HG03558 (cell line): ENCODE data around the gene TBCK.
"Not testable (repeated sequence)": the region's sequence is repeated elsewhere in the genome, so short reads cannot be mapped to it uniquely, and the experiment has no call there.

Source experiments
- ATAC-seq: cut with Tn5 transposase; IDR thresholded peaks from one replicate; pipeline ENCODE4 v1.9.1; 2021; ENCODE audit warnings: moderate number of reproducible peaks; ENCODE audit not compliant: unreplicated experiment; ENCODE audit errors: extremely low read depth

The TBCK gene

DNA sequence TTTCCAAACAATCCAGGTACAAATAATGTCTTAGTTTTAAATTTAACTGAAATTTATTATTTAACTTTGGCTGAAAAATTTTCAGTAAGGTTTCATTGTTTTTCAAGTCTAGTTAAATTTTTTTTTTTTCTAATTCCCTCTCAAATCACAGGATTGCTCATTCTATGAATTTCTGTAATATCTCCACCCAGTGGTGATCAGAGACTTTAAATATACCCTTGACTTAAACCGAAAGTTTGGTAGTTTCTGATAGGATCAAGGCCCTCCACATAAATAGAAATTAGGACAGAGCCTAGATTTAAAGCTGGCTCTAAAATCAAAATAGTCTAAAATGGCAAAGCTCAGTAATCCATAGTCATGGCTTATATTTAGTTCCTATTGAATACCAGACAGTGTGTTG is 175.4 kb downstream of the TBCK start:
- ATAC-seq: no peak

DNA sequence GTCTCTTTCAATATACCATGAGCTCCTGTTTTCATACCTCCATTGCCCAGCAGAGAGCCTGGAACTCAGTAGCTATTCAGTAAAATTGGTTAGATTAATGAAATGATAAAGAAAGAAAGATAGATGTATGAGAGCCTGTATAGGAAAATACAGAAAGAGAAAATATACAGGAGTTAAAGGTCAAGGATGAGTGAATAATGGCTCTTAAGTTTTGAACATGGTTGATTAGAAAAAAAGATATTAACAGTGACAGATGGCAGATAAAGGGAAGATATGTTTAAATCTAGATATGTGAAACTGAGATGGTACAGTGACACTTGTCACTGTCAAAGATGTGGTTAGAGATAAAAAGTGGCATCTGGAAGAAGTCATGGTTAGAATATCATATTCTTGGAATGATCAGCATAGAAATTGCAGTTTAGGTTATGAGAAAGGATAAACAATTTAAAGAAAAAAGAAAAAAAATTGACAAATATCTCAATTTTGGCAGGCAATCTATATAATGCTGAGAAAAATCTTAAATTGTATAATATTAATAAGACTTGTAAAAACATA is 179.2 kb downstream of the TBCK start:
- ATAC-seq: no peak

DNA sequence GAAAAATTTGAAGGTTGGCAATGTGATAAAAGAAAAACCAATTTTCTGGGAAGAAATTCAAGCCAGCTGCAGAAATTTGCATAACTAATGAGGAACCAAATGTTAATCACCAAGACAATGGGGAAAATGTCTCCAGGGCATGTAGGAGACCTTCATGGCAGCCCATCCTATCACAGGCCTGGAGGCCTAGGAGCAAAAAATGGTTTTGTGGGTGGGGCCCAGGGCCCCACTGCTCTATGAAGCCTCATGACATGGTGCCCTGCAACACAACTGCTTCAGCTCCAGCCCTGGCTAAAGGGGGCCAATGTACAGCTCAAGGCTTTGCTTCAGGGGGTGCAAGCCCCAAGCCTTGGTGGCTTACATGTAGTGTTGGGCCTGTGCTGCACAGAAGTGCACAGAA is 184.0 kb downstream of the TBCK start:
- ATAC-seq: no peak

DNA sequence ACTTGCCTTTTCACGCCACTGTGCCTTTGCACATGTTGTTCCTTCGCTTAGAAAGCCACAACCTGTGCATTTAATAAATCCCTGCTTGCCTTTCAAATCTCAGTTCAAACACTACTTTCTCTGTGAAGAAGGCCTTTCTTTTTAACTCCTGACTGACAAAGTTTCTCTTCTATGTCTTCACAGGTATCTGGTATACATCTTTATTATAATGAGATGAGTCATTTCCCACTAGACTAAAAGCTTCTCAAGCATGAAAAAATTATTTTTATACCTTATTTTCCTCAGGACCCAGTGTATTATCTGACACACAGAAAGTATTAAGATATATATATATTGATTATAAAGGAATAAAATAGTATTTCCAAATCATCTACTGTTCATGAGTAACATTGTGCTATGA is 189.9 kb downstream of the TBCK start:
- no peak for ATAC-seq

DNA sequence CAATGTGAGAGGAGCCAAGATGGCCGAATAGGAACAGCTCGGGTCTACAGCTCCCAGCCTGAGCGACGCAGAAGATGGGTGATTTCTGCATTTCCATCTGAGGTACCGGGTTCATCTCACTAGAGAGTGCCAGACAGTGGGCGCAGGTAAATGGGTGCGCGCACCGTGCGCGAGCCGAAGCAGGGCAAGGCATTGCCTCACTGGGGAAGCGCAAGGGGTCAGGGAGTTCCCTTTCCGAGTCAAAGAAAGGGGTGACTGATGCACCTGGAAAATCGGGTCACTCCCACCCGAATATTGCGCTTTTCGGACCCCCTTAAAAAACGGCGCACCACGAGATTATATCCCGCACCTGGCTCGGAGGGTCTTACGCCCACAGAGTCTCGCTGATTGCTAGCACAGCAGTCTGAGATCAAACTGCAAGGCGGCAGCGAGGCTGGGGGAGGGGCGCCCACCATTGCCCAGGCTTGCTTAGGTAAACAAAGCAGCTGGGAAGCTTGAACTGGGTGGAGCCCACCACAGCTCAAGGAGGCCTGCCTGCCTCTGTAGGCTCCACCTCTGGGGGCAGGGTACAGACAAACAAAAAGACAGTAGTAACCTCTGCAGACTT is 196.0 kb downstream of the TBCK start:
- ATAC-seq: not testable (repeated sequence)

DNA sequence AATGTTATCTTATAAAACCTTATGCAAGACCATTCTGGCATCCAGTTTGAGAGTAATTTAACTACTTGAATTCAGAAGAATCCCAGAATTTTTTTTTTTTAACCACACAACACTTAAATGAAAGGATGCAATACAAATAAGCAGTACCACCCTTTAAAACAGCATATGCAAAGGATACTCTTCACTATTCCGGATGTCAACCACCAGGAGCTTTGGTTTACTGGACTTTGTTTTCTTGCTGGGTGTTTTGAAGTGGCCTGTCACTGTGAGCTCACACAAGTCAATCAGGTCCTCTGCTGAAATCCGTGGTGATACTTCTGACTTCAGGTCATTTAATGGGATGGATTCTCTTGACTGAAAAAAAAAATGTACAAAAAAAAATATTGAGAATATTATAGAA is 200.0 kb downstream of the TBCK start:
- ATAC-seq: no peak

DNA sequence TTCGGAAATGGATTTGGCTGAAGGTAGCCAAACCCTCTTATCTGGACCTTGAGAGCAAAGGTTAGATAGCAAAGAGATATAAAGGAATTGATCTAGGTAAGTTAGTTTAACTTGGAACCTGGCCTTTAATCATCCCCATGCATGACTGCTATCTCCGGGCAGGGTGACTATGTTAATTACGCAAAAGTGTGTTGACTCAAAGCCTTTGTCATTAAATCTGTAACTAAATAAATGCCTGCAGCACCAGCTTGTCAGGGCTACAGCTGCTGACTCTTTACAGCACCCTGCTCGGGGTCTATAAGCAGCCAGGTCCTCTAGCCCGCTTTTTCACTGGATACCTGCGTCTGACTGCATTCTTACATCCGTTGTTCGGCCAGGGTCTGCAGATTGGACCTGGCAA is 201.7 kb downstream of the TBCK start:
- ATAC-seq: no peak

DNA sequence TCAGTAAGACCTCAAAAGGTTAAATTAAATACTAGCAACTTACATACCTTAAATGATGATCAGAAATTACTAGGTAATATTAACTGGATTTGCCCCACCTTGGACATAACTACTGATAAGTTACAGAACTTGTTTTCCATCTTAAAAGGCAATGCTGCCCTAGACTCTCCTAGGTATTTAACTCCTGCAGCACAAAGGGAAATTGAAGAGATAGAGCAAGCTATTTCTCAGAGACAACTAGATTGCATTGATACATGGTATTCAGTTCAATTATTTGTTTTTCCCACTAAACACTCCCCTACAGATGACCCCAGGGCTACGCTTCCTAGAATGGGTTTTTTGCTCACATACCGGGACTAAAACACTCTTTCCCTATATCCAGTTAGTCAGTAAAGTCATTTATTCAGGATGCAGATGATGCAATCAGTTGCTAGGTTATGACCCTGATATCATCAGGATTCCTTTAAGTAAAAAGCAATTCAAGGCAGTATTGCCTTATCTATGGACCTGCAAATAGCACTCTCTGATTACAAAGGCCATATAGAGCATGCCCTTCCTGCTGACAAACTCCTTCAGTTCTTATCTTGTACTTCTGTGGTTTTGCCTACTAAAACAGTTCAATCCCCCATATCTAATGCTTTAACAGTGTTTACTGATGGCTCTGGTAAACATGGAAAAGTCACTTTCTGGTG is 204.1 kb downstream of the TBCK start:
- not testable (repeated sequence) for ATAC-seq

DNA sequence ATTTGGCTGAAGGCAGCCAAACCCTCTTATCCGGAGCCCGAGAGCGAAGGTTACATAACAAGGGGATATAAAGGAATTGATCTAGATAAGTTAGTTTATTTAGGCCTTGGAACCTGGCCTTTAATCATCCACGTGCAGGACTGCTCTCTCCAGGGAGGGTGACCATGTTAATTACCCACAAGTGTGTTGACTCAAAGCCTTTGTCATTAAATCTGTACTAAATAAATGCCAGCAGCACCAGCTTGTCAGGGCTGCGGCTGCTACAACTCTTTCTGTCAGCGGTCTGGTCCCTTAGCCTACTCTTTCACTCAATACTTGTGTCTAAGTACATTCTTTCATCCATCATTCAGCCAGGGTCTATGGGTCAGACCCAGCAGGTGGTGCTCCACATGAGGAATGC is 206.1 kb downstream of the TBCK start:
- ATAC-seq: no peak

DNA sequence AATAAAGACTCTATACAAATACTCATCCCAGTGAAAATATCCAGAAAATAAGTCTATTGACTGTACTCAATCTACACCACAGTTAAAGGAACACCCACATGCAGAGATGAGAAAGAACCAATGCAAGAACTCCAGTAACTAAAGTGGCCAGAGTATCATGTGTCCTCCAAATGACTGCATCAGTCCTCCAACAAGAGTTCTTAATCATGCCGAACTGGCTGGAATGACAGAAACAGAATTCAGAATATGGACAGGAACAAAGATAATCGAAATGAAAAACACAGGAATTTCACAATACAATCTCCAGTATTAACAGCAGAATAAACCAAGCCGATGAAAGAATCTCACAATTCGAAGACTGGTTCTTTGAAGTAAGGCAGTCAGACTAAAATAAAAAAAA is 210.3 kb downstream of the TBCK start:
- ATAC-seq: no peak

DNA sequence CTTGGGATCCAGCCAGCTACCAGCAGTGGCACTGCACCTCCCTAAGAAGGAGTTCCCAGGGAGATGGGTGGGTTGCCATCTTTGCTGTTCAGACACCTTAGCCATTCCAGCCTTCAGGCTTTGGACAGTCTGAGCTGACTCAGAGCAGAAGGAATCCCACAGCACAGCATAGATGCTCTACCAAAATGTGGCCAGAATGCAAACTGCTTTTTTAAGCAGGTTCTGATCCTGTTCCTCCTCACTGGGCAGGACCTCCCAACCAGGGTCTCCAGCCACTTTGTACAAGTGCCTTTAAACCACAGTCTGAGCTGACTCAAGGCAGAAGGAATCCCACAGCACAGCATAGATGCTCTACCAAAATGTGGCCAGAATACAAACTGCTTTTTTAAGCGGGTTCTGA is 211.7 kb downstream of the TBCK start:
- ATAC-seq: no peak

DNA sequence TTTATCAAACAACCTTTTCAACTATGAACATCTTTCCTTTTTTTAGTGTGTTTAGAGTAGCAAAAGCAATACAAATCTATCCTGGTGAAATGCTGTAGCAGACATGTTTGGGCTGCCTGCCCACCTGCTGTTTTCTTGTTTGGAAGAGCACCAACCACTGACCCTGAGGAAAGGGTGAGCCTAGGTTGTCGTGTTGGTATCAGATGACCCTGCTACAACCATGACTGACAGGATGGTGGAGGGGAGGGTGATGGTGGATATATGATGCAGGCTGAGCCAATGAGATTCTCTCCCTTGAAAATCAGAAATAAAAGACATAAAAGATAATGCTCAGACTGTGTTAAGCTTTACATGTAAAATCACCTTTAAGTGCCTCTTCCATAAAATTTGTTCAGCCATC is 219.6 kb downstream of the TBCK start:
- no peak for ATAC-seq

DNA sequence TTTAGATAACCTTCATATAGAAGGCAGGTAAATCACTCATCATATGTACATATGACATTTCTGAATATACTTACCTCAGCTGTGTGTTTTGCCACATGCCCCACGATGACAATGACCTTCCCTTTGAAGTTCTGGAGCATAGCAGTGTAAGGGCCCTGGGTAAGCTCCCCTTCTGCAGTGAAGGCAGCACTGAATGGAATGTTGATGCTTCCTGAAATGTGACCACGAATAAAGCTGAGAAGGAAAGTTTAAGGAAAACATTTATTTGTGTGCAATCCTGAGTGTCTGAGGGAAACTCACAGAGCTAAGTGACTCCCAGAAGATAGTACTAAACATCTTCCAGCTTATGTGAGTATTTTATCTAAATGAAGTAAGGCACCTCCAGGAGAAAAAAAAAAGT is 220.6 kb downstream of the TBCK start:
- no peak for ATAC-seq

DNA sequence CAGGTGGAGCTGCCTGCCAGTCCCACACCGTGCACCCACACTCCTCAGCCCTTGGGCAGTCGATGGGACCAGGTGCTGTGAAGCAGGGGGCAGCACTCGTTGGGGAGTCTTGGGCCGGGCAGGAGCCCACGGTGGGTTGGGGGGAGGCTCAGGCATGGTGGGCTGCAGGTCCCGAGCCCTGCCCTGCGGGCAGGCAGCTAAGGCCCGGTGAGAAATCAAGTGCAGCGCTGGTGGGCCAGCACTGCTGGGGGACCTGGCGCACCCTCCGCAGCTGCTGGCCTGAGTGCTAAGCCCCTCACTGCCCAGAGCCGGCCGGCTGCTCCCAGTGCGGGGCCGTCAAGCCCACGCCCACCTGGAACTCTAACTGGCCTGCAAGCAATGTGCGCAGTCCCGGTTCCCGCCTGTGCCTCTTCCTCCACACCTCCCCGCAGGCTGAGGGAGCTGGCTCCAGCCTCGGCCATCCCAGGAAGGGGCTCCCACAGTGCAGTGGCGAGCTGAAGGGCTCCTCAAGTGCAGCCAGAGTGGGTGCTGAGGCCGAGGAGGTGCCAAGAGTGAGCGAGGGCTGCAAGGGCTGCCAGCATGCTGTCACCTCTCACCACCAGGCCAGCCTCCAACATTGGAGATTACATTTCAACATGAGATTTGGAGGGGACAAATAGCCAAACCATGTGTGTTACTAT is 223.5 kb downstream of the TBCK start:
- ATAC-seq: no peak

DNA sequence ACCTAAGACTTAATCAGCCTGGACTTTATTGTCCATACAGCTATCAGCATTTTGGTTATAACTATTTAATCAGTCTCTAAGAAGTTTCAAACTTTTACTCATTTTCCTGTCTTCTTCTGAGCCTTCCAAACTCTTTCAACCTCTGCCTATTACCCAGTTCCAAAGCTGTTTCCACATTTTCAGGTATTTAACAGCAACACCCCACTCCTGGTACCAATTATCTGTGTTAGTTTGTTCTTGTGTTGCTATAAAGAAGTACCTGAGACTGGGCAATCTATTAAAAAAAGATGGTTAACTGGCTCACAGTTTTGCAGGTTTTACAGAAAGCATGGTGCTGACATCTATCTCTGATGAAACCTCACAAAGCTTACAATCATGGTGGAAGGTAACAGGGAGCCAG is 225.2 kb downstream of the TBCK start:
- no peak for ATAC-seq

DNA sequence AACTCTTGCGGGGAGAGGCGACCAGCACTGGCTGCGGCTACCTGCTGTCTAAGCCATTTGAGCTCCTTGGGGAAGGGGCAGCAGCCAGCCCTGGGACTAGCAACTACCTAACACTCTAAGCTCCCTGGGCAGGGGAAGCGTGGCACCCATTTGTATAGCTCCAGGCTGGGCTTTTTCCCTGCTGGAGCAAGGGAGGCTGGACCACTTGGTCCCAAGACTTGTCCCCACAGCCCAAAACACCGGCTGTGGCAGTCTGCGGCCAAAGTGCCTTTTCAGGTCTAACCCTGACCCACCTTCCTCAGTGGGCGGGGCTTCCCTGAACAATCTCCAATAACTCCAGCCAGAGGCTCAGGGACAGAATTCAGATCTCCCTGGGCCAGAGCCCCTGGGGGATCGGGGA is 232.9 kb downstream of the TBCK start:
- ATAC-seq: no peak

DNA sequence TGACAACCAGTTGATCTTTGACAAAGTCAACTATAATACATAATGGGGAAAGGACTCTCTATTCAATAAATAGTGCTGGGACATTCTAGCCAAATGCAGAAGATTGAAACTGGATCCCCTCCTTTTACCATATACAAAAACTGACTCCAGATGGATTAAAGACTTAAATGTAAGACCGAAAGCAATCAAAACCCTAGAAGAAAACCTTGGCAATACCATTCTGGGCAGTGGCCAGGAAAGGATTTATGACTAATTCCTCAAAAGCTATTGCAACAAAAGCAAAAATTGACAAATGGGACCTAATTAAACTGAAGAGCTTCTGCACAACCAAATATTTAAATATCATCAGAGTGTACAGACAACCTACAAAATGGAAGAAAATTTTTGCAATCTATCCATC is 235.6 kb downstream of the TBCK start:
- no peak for ATAC-seq

DNA sequence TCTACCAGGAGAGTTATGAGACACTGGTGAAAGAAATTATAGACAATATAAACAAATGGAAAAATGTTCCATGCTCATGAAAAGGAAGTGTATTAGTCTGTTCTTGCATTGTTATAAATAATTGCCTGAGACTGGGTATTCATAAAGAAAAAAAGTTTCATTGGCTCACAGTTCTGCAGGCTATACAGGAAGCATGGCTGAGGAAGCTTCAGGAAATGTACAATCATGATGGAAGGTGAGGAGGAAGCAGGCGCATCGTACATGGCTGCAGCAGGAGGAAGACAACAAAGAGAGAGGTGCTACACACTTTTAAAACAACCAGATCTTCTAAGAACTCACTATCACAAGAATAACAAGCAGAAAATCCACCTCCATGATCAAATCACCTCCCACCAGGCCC is 236.4 kb downstream of the TBCK start:
- ATAC-seq: no peak

DNA sequence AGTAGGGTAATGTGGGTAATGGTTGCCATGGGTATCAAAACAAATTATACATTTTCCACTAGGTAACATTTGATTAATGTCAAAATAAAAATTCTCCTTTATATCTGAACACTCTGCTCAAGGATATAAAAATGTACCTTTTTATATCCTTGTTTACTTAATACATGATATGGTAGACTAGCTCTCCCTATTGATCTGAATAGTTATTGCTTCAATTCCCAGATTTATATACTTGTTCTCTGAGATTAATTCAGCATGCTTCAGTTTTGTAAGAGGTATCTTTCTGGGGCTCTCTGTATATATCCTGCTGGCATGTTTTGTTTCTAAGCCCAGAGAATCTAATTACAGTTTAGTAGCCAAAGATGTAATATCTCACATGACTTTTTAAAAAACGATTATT is 251.0 kb downstream of the TBCK start:
- no peak for ATAC-seq

DNA sequence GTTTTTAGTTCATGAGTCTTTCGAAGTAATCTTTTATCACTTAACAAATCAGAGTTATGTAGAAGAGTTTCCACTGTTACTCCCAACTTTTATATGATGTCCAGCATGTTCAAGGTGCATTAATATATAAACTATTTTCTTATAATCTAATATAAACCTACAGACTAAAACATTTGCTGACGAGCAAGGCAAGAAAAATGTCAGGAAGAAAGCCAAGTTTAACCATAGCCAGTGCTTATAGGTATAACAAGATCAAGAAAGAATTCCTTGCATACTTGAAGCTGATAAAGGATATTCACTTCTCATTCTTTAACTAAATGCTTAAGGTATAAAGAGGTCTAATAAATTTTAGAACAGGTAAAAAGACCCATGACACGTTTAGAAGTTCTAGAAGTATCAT is 253.0 kb downstream of the TBCK start:
- no peak for ATAC-seq

DNA sequence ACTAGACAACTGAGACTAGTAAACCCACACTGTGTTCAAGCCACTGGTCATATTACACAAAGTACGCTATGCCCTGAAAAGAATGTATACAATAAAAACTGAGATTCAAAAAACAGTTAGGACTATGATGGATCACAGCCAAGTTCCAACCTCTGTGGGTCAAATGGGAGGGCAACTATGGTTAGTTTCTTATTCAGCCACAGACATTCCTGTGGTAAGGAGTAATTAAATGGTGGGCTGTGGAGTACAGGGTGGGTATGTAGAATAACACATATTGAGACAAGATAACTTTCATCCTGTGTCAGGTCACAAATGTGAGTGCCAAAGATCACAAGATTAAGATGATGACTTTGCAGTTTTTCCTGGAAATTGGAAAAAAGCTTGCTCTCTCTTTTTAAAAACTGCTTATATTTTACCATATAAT is 253.5 kb downstream of the TBCK start:
- no peak for ATAC-seq

DNA sequence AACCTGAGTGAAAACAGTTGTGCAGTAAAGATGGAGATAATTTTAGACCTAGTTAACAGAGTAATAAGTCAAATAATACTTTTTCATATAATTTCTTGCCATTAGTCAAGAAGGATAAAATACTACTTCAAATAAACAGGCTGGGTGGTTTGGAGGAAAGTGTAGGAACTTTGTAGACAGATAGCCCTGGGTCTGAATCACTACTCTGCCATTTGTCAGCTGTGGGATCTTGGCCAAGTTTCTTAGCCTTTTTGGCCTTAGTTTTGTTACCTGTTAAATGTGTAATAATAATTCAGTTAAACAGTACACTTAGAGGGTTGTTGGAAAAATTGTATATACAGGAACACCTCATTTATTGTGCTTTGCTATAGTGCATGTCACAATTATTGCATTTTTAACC is 257.1 kb downstream of the TBCK start:
- no peak for ATAC-seq
